AG08395 (cell line): Measurements from ENCODE around the gene BIRC5.
"Not testable (repeated sequence)": the region's sequence is repeated elsewhere in the genome, so short reads cannot be mapped to it uniquely, and the experiment has no call there.

Experiments
- DNase-seq: peaks from one replicate; pipeline ENCODE4 v3.0.0; 2012; ENCODE audit warnings: mixed read lengths, low spot score

BIRC5 gene

DNA sequence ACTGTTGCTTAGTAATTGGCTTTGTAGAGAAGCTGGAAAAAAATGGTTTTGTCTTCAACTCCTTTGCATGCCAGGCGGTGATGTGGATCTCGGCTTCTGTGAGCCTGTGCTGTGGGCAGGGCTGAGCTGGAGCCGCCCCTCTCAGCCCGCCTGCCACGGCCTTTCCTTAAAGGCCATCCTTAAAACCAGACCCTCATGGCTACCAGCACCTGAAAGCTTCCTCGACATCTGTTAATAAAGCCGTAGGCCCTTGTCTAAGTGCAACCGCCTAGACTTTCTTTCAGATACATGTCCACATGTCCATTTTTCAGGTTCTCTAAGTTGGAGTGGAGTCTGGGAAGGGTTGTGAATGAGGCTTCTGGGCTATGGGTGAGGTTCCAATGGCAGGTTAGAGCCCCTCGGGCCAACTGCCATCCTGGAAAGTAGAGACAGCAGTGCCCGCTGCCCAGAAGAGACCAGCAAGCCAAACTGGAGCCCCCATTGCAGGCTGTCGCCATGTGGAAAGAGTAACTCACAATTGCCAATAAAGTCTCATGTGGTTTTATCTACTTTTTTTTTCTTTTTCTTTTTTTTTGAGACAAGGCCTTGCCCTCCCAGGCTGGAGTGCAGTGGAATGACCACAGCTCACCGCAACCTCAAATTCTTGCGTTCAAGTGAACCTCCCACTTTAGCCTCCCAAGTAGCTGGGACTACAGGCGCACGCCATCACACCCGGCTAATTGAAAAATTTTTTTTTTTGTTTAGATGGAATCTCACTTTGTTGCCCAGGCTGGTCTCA is 11.2 kb downstream of the BIRC5 start:
- no peak for DNase-seq

DNA sequence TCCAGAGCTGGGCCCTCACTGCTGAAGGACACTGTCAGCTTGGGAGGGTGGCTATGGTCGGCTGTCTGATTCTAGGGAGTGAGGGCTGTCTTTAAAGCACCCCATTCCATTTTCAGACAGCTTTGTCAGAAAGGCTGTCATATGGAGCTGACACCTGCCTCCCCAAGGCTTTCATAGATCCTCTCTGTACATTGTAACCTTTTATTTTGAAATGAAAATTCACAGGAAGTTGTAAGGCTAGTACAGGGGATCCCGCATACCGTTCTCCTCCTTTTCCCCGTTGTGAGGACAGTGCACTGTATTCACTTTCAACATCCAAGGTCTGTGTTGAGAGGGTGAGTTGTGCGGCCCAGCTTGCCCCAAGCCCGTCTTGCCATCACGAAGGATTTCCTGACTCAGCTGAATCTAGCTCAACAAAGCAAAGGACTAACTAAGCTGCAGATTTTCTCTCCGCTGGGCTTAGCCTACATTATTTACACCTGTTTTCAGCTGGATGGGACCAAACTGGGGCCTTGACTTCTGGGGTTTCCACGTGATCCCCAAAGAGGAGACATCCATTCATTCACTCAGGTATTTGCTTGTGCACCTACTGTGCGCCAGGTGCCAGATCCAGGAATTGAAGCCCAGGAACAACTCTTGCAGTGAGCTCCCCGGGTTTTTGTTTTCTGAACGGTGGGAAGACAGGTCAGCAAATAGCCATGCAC is 12.2 kb downstream of the BIRC5 start:
- no peak for DNase-seq

DNA sequence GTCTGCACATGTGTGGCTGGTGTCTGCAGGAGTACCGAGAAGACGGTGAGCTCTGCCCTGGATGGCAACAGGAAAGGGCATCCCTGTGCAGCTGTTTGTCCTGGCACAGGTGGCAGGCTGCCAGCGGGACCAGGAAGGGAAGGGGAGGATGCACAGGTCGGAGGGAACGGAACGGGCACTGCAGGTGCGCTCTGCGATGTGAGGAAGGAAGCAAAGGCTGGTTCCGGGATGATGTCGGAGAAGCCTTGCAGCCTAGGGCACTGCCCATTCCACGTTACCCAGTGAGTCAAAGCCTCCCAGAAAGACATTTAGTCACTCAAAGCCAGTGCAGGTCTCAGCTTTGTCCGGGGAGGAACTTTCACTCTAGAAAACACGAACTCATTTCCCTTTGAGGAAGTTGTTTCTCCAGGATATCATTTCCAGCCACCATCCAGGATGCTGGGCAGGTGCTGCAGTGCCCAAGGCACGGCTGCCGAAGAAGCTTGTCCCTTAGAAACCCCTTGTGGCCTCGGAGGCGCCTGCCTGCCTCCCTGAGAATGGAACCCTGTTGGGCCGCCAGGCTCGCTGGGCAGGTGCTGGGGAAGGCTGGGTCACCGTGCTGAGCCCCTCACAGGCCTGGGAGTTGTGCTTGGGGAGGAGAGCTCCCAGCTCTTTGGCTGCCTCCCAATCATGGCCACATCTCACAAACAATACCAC is 12.9 kb downstream of the BIRC5 start:
- no peak for DNase-seq

DNA sequence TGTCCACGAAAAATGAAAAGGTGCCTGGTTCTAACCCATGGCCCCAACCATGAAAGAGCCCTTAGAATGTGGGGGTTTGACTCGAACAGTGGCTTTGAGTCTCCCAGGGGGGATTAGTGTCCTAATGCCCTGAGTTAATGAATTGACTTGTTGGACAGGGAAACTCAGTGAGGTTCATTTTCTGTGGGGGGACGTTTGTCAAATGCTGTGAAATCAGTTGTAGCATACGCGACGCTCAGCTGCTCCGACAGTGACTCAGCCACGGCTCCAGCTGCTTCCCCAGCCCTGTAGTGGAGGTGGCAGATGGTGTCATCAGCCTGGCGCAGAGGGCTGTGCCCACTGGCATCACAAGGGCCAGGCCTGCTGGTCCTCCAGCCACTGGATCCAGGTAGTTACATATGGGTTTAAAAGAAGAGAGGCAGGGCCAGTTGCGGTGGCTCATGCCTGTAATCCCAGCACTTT is 13.4 kb downstream of the BIRC5 start:
- DNase-seq, result no peak

DNA sequence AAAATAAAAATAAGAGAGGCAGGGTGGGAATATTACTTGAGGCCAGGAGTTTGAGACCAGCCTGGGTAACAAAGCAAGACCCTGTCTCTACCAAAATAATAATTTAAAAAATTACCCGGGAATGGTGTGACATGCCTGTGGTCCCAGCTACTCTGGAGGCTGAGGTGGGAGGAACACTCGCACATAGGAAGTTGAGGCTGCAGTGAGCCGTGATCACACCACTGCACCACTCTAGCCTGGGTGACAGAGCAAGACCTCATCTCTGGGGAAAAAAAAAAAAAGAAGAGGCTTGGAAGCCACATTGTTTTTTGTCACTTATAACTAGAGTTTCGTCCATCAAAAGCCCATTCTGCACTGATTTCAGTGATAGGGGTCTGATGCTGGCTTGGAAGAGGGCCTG is 14.1 kb downstream of the BIRC5 start:
- DNase-seq, result no peak

DNA sequence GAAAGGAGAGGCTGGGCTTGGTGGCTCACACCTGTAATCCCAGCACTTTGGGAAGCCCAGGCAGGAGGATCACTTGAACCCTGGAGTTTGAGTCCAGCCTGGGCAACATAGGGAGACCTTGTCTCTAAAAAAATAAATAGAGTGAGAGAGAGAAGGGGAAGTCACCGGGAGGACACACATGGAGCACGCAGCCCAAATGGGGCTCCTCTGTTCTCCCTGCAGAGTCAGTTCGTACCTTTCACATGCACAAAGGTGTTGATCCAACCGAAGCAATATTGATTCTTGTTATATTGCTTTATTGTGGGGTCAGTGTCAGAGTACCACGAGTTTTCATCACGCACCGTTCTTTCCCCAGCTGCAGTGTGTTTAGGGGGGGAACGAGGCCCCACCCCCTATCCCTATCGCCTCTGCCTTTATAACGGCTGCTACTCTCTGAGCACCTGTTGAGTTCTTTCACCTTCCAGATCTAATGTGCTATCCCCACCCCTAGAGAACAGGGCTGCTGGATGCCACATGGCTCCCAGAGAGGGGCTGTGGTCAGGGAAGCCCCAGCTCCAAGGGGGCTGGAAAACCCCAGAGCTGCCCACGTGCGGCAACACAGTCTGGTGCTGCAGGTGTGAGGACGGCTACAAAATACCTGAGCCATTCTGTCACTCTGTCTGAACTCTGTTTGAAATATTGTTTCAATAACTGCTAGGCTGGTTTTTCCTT is 16.4 kb downstream of the BIRC5 start:
- no peak for DNase-seq

DNA sequence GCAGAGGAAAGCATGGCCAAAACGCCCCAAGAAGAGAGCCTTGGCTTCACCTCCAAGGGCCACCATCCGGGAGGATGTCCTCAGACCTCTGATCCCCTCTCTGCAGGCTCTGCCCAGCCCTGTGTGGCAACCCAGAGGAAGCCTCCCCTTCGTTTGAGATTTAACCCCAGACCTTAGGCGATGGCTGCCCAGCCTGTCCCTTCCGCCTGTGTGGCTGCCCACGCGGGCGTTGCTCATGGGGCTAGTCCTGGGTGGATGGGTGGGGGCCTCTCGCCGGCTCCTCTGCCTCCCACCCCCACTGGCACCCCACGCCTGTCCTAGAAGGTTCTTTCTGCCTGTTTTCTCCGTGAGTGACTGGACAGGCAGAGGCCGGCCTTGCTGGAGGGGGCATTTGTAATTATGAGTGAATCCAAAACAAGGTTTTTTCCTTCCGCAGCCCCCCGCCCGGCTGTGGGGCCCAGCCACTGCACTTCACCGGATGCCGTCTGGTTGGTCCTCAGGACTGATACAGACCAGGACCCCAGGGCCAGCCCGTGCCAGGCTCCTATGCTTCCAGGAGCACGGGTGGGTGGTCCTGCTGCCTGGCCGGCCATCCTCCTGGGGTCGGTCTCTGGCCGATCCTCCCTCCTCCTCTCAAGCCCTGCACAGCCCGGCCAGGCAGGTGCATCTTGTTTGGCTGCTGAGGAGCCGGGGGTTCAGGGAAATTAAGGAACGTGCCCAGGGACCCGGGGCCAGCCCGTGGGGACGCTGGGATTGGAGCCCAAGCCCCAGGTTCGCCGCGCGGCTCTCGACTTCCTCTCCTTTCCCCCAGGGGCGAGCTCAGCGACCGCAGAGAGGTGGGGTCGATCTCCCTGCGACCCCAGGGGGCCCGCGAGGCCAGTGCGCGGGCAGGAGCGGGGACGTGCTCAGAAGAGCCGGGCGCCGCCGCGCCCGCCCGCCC is 17.2 kb downstream of the BIRC5 start, which contains the start of gene TMEM235:
Gene TMEM235, plus strand, starts transcription at position 636 of the 940 bp plus-strand sequence. CDS start 393 bp downstream, outside the sequence.
- no peak for DNase-seq

DNA sequence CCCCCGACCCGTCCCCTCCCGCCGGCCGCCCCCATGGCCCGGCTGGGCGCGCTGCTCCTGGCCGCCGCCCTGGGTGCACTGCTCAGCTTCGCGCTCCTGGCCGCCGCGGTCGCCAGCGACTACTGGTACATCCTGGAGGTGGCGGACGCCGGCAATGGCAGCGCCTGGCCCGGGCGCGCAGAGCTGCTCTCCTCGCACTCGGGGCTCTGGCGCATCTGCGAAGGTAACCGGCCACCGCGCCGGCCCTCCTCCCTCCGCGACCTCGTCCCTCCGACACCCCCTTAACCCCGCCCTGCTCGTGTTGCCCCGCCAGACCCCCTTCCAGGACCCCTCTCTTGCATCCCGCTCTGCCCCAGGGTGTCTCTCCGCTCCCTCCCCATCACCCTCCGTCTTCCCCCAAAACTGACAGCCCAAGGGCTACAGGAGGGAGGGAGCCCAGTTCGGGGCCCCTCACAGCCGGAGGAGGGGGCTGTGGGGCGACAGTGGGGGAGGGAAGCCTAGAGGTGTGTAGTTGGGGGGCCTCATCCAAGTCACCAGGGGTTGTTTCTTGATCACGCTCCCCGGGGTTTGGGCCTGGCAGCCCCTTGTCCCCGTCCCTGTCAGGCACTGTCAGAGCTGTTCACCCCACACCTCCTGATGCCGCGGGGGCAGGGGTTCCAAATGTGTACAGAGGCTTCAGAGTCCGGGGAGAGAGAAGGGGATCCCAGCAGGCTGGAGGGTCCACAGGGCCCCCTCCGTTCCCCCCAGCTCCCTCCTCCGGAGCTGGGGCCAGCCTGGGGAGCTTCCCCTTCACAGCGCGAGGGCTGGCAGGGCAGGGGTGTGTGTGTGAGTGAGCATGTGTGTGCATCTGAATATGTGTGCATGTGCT is 18.2 kb downstream of the BIRC5 start:
- no peak for DNase-seq

DNA sequence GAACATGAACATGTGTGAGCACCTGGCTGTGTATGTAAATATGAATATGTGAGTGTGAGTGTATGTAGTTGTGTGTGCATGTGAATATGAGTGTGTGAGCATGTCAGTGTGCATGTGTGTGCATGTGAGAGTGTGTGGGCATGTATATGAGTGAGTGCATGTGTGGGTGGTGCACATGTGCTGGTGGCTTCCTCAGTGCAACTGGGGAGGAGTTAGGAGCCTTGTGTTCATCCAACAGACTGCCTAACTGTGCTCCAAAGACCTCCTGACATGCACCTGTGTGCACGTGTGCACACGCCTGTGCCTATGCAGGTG is 18.8 kb downstream of the BIRC5 start:
- no peak for DNase-seq

DNA sequence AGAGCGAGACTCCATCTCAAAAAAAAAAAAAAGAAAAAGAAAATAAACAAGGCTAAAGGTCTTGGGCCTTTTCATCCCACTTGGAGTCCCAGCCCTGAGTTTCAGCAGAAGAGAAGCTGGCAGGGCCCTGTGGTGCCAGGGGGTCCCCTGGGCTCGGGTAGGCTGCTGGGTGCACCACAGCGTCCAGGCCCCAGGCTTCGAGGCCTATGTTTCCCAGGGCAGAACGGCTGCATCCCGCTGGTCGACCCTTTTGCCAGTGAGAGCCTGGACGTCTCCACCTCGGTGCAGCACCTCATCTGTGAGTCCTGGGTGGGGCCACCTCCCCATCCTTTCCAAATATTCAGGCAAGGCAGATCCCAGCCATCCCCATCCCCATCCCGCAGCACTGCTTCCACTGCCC is 19.6 kb downstream of the BIRC5 start:
- DNase-seq, result no peak

DNA sequence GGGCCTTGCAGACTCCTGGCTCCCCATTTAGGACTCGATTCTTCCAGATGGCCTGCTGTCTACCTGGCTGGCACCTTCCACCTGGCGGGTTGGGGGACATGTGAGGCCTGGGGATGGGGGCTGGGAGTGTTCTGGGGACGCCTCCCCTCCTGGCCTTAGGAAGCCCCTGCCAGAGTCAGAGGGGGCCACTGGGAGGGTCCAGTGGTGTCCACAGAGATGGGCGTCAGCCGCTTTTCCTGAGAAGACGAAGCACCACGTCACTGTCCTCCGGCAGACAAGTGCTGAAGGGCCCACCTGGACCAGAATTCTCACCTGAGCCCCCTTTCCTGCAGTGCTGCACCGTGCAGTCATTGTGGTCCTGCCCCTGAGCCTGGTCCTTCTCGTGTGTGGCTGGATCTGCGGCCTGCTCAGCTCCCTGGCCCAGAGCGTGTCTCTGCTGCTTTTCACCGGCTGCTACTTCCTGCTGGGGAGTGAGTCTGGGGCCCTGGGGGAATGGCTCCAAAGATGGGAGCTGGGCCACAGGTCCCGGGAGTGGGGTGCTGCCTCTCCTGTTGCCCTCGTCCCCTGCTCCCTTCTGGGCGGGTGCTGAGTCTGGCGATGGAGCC is 20.3 kb downstream of the BIRC5 start:
- no peak for DNase-seq

DNA sequence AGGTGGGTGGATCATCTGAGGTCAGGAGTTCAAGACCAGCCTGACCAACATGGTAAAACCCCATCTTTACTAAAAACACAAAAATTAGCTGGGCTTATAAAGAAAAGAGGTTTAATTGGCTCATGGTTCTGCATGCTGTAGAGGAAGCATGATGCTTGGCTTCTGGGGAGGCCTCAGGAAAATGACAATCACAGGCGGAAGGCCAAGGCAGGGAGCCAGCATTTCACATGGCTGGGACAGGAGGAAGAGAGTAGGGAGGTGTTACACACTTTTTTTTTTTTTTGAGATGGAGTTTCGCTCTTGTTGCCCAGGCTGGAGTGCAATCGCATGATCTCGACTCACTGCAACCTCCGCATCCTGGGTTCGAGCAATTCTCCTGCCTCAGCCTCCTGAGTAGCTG is 21.0 kb downstream of the BIRC5 start:
- not testable (repeated sequence) for DNase-seq

DNA sequence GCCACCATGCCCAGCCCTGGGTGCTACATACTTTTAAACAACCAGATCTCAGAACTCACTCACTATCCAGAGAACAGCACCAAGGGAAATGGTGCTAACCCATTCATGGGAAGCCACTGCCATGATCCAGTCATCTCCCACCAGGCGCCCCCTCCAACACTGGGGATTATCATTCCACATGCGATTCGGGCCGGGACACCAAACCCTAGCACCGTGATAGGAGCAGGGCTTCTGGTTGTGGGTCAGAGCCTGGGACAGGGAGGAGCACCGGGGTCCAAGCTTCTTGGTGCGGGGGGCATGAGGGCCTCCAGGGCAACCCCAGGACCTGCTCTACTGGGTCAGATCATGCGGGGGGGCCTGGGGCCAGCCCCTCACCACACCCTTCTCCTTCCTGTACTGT is 21.8 kb downstream of the BIRC5 start:
- no peak for DNase-seq

DNA sequence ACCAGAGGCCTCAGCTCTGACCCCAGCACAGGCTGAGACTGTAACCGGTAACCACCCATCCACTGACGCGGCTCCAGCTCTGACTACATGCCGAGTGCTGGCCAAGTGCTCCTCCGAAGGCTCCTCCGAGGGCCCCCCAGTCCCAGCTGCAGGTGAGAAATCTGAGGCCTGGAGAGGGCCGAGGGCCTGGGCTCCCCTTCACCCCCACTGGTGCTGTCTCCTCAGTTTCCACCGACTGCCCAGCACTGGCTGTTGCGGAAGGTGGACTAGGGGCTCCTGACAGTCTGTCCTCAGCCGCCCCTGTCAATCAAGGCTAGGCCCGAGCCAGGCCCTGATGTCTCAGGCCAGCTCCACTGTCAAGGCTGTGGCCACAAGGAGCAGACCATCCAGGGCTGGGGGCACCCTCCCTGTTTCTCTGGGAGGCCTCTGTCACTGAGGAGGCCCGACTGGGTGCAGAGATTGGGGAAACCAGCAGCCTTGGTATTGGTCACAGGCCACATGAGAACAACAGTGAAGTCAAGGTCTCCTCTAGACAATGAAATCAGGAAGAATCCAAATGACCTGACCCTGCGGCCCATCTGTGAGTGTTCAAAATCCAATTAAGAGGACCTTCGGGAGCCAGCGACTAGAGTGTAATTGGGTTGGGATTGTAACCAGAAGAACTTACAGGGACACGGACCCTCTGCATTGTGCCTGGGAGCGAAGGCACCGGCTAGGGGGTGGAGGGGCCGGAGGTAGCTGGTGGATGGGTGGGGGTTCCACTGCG is 22.5 kb downstream of the BIRC5 start:
- no peak for DNase-seq

DNA sequence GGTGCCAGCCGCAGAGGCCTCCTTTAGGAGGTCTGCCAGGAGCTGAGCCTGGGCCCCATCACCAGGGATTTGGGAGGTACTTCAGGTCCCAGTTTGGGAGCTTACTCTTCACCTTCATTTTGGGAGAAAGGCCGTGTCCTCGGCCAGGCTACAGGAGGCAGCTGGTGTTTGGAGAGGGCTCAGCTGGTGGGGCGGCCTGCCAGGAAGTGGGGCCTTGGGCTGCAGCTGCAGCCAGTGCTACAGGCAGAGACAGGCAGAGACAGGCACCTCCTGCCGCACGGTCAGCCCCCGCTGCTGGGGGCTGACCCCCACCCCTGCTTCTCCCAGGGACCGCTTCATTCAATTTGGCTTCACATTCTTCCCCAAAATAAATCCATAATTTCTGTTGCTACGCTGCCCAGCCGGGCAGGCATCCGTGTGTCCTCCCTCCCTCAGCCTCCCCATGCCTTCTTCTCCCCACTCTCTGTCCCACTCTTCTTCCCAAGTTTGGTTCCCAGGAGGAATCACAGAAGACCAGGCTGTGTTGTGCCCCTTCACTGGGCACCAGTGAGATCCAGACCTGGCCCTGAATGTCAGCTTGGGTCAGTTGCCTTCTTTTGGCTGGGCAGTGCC is 23.5 kb downstream of the BIRC5 start:
- DNase-seq, result no peak

DNA sequence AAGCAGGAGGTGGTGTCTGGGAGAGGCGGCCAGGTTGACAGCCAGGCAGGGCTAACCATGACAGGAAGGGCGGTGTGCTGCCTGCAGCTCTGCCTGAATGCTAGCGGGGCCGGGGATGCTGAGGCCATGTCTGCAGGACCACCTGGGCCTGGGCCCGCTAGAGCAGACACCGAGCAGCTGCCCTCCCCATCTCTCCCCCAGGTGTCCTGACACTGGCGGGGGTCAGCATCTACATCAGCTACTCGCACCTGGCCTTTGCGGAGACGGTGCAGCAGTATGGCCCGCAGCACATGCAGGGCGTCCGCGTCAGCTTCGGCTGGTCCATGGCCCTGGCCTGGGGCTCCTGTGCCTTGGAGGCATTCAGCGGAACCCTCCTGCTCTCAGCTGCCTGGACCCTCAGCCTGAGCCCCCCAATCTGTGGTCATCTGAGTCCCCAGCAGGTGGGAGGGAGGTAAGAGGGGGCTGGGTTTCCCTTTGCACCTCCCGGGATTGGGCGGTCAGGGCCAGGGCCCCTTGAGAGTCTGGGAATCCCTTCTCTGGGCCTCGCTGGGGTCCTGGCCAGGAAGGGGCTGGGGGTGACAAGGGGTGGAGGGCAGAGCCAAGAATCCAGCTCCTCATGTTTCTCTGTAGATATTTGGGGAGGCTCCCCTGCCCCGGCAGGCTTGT is 24.9 kb downstream of the BIRC5 start:
- DNase-seq, result no peak

DNA sequence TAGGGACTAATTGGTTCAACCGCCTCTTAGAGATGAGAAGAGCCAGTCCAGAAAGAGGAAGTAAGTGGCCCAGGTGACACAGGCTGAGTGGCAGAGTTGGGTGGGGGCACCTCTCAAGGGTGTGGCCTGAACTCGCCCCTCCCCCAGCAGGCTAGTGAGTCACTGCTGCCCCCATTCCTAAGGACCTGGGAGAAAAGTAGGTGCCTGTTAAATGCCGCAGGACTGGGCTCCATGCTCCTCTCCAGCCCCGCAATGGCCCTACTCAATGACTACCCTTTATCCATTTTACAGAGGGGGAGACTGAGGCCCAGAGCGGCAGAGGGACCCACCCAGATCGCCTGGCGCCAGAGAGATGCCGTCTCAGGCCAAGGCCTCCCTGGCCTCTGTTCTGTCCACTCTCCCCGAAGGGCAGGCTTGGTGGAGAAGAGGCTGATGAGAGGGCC is 25.5 kb downstream of the BIRC5 start:
- DNase-seq, result no peak
